IPS-11a (cell line): ENCODE results near the gene TUFM.
"Not testable (repeated sequence)": the region's sequence is repeated elsewhere in the genome, so short reads cannot be mapped to it uniquely, and the experiment has no call there.

Experiments
- H3K4me3 ChIP-seq: one replicate; pipeline ENCODE4 v1.5.1; 2013; ENCODE audit warnings: low read depth, low read length, control low read depth

TUFM gene

DNA sequence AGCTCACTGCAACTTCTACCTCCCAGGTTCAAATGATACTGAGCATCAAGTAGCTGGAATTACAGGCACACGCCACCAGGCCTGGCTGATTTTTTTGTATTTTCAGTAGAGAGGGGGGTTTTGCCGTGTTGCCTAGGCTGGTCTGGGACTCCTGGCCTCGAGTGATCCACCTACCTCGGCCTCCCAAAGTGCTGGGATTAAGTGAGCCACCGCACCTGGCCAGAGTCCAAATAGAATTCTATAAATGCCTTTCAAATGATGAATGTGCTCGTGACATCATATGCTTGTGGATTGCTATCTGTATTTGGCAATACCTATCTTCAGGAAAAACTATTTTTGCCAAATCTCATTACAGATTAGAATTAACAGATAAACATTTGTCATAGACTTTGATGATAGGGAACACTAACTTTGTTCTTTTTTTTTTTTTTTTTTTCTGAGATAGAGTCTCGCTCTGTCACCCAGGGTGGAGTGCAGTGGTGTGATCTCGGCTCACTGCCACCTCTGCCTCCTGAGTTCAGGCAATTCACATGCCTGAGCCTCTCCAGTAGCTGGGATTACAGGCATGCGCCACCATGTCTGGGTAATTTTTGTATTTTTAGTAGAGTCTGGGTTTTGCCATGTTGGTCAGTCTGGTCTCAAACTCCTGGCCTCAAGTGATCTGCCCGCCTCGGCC, 38.6 kb downstream of the TUFM start:
- not testable (repeated sequence) for H3K4me3 ChIP-seq

DNA sequence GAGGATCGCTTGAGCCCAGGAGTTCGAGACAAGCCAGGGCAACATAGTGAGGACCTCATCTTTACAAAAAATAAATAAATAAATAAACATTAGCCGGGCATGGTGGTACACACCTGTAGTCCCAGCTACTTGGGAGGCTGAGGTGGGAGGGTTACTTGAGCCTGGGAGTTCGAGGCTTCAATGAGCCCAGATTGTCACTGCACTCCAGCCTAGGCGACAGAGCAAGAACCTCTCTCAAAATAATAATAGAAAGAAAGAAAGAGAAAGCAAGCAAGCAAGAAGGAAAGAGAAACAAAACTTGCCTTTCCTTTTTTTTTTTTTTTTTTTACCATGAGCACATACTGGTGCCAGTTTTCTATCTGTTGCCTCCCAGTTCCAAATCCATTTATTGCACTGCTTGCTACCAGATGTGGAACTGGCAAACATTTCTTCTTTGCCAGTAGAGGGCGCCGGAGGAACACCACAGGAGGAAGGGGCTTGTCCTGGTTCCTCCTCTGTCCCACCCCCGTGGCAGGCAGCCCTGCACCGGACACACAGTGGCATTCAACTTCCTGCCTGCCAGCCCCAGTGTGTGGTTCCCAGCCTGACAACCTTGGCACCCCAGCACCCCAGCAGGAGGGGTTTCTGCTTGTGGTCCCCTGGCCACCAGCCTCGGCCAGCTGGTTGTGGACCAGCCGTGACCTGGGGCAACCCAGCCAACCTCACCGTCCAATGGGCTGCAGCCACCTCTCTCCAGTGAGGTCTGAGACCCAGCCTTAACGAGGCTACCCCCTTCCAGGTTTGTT, 43.7 kb downstream of the TUFM start:
- not testable (repeated sequence) for H3K4me3 ChIP-seq
